ENCODE measurements around the gene SDHA.
"Not testable (repeated sequence)": the region's sequence is repeated elsewhere in the genome, so short reads cannot be mapped to it uniquely, and the experiment has no call there.

SDHA gene

DNA sequence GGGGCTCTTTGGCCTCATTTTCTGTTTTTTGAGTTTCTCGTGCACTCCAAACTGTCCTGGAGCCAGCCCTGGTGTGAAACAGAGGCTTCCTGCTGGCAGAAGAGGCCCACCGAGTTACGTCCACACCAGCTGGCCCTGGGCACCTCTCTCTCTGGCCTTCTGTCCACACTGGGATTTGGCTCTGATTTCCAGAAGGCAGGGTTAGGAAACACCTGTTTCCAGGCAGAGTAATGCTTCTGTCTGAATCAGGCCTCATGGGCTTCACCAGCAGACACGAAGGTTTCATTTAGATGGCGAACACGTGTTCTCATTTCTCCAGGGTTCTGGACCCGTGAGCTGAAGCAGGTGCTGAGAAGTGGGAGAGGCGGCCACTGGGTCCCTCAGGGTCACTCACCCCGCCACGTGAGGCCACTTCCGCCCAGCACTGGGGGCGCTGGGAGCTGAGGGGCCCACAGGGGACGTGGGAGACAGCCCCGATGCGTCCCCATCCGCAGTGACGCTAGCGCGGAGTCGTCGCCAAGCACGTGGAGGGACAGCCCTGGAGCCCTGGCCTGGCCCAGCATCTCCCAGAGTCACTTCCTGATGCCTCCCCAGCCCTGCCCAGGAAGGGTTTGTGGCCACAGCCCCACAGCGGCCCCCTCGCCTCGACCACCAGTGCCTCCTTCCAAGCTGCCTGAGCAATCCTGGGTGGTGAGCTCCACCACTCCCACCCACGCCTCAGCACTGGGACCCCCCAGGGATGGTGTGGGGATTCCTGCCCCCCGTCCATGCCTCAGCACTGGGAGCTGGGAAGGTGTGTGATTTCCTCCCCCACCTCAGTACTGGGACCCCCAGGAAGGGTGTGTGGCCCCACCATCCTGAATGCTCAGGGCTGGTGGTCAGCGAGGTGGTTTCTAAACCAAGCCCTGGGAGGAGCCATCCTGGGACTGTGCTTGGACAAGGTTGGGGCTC is 31.8 kb upstream of the SDHA start:
- DNase-seq (ENCODE audit: low read depth): no peak

- DNase-seq (ENCODE audit: low read depth): no peak
Observed at GRCh38 chr5:187042-187431, 31.1 kb upstream of the SDHA start.

DNA sequence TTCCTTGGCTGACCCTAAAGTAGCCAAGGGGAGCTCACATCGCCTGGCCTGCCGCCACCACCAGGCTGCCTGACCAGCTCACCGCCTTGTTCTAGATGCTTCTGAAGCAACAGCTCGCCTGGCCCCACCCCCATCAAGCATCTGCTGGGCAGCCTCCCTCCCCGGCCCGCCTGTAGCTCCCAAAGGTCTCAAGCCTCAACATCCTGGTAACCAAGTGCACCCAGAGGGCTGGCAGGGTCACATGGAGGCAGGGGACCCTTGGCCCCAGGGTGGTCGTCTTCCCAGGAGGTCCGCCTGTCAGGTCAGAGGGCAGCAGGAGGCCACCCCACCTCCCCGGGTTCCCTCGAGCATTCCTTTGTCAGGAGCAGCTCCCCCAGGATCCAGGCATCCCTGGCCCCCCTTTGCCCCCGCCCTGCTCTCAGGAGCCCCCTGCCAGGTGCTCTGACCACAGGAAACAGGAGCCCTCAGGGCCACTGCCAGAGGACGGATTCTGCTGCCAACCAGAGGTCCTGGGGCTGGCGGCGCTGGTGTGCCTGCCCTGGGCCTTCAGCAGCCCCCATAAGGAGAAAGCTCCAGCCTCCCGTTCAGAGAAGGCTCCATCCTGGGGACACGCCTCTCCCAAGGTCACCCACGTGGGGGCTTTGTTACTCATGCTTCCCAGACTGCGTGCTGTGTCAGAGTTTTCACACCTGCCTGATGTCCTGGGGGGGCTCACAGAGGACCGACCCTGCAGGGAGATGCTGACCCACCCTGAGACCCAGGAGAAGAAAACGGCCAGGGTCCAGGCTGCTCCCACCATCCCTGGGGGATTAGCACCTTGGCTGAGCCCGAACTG is 30.3 kb upstream of the SDHA start:
- DNase-seq (ENCODE audit: low read depth): no peak

GRCh38 chr5:188488-189481 is 29.3 kb upstream of the SDHA start:
- DNase-seq (ENCODE audit: low read depth): peak; percentile 75

- DNase-seq (ENCODE audit: low read depth): no peak
Observed at GRCh38 chr5:189486-189885, 28.6 kb upstream of the SDHA start.

DNA sequence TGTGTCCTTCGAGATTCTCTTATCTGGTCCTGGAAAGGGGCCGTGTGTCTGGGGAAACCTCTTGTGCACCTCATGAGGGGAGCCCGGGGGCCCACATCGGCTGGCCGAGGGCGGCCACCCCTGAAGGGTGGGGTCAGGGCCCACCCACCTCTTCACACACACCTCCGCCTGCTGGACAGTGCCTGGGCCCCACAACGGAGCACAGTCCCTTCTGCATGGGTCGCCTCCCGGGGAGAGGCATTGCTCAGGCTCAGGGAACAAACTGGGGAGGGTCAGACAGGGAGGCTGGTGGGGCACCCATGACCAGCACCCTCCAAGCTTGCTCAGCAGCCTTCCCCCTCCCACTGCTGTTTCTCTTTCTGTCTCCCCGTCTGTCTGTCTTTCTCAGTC is 28.1 kb upstream of the SDHA start:
- no peak for DNase-seq (ENCODE audit: low read depth)

DNA sequence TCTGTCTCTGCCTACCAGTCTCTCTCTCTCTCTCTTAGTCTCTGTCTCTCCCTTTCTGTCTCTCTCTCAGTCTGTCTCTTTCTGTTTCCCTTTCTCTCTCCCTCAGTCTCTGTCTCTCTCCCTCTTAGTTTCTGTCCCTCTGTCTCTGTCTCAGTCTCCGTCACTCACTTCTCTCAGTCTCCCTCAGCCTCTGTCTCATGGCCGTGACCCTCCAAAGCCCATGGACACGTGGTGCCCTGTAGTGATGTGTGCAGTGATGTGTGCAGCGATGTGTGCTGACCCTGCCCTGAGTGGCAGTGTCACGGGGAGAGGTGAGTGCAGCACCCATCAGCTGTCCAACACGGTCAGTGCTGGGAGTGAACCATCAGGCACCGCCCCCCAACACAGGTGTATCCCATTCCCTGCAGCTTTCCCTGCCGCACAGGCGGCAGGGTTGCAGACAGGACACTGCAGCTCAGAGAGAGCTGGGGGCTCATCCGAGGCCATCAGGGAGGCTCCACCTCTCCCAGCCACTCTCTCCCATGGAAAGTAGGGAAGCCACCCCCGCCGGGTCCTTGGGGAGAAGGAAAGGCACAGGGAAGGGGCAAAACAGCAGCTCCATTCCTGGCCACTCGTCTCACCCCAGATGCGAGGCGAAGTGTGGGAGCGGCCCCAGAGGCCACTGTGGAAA is 27.6 kb upstream of the SDHA start:
- no peak for DNase-seq (ENCODE audit: low read depth)

DNA sequence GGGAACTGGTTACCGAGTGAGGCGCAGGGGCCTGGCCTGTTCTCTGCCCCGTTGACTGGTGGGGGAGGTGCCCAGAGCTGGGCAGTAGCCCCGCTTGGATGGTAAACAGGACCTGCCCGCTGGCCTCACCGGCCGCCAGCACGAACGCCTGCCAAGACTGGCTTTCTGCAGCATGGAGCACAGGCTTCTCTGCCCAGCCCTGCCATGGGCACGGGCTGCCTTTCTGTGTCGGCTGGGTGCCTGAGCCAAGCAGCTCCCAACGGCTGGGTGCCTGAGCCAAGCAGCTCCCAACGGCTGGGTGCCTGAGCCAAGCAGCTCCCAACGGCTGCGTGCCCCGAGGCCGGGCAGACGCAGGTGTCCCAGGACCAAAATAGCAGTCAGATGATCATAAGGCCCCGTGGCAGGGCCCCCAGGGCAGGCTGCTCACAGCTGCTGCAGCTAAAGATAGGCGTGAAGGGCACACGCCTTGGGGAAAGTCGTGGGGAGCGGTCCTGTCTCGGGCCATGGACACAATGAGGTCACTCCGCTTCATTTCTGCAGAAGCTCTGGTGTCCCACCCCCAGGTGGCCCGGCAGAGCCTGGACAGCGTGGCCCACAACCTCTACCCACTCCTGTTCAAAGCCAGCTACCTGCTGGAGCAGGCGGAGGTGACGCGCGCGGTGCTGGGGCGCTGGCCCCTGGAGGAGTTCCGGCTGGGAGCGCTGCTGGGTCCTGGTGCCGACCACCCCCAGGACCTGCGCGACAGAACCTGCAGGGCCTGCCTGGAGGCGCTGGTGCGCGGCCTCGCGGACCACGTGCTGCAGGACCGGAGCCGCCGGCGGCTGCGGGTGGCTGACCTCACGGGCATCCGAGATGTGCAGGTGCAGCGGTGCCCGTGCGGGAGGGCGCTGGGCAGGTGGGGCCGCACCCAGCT is 26.8 kb upstream of the SDHA start, which contains the start of gene LRRC14B:
LRRC14B (plus strand) TSS at position 460 of the 913 bp plus-strand sequence; CDS start at position 504, 44 bp downstream.
- no peak for DNase-seq (ENCODE audit: low read depth)

DNA sequence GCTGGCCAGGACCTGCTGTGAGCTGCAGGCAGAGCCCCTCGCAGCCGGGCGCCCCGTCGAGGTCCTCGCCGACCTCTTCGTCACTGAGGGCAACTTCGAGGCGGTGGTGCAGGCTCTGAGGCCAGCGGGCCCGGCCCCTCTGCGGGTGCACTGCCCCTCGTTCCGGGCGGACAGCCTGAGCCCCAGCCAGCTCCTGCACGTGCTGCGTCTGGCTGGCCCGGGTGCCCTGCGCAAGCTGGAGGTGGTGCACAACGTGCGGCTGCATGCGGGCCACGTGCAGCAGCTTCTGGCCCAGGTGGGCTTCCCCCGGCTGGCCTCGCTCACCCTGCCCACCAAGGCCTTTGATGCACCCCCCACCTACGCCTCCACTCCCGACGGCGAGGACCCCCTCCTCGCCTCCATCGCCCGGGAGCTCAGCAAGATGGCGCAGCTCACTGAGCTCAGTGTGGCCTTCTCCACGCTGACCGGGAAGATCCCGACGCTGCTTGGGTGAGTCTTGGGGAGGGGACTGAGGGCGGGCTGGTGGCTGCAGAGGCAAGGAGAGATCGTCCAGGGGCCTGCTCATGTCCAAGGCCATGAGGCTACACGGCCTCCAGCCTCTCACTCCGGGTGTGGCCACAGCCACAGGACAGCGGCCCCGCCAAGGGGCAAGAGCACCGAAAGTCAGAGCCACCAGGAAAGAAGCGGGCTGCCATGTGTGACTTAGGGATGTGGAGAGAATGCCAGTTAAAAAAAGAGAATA is 26.0 kb upstream of the SDHA start:
- no peak for DNase-seq (ENCODE audit: low read depth)

DNA sequence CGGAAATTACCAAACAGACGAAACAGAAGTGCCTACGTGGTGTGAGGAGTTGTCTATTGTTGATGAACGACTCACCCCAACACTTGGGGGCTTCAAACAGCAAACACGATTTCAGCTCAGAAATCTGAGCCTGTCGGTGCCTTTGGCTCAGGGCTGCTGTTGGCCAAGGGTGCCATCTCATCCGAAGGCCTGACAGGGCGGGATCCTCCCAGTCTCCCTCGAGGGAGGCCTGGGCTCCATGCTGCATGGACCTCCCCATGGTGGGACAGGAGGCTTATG is 25.5 kb upstream of the SDHA start:
- DNase-seq (ENCODE audit: low read depth): no peak

DNA sequence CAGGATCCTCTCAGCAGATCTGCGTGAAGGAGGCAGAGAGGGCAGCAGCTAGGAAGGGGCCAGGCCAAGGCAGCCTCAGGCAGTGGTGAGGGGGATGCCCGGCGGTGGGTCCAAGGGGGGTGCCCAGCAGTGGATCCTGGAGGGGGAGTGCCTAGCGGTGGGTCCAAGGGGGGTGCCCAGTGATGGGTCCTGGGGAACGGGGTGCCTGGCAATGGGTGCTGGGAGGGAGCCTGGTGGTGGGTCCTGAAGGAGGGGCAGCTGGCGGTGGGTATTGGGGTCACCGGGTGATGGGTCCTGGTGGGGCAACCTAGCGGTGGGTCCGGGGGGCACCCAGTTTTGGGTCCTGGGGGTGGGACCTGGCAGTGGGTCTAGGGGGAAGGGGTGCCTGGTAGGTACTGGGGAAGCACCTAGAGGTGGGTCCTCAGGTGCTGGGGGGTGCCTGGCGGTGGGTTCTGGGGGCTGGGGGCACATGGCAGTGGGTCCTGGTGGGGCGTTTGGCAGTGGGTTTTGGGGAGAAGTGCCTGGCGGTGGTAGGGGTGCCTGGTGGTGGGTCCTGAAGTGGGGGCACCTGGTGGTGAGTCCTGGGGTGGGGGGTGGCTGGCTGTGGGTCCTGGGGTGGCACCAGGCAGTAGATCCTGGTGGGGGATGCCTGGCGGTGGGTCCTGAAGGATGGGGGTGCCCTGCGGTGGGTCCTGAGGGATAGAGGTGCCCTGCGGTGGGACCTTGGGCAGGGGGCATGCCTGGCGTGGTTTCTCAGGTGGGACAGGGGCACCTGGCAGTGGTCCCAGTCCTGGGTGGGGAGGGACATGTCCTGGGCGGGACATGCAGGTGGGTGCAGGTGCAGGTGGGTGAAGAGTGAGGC is 24.9 kb upstream of the SDHA start:
- DNase-seq (ENCODE audit: low read depth): no peak

DNA sequence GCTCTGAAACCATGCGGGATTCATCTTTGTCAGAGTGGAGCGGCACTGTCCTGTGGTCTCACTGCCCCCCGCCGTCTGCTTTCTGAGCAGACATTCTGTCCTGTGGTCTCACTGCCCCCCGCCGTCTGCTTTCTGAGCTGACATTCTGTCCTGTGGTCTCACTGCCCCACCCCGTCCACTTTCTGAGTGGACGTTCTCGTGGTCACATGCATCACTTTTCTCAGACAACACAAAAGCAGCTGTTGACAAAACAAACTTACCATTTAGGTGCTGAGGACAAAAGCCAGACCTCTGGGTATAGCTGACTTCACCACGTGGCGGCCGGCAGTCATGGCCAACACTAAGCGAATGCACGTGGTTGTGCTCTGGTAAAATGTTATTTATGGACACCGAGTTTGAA is 24.0 kb upstream of the SDHA start:
- DNase-seq (ENCODE audit: low read depth): no peak

DNA sequence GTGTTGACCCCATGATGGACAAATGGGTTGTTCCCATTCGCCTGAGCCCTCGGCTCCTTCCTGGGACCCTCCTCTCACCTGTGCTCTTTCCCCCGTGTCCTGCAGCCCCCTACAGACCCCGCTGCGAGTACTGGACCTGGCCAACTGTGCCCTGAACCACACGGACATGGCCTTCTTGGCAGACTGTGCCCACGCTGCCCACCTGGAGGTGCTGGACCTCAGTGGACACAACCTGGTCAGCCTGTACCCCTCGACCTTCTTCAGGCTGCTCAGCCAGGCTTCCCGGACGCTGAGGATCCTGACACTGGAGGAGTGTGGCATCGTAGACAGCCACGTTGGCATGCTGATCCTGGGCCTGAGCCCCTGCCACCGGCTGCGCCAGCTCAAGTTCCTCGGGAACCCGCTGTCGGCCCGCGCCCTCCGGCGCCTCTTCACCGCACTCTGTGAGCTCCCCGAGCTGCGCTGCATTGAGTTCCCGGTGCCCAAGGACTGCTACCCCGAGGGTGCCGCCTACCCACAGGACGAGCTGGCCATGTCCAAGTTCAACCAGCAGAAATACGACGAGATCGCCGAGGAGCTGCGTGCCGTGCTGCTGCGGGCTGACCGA is 23.4 kb upstream of the SDHA start:
- no peak for DNase-seq (ENCODE audit: low read depth)

GRCh38 chr5:195401-196160 is 22.5 kb upstream of the SDHA start:
- DNase-seq (ENCODE audit: low read depth): no peak

- DNase-seq (ENCODE audit: low read depth): no peak
Observed at GRCh38 chr5:196350-196749, 21.8 kb upstream of the SDHA start.

GRCh38 chr5:197031-197430 is 21.1 kb upstream of the SDHA start:
- DNase-seq (ENCODE audit: low read depth): not testable (repeated sequence)

GRCh38 chr5:197892-198489 is 20.1 kb upstream of the SDHA start:
- no peak for DNase-seq (ENCODE audit: low read depth)

All from stimulated activated CD8-positive, alpha-beta memory T cell treated with anti-CD3 and anti-CD28 coated beads, Interleukin-7, amount 100 ng/mL, for 24 hours (primary cell).